H9 (cell line): ENCODE data around the gene ATP10B. TPM values are rescaled to one million over a fixed set of nuclear protein-coding genes. Genes with fewer than 3 reads are reported as not detected.

ENCODE experiments used
- DNase-seq: peaks from one replicate; pipeline ENCODE4 v3.0.0-alpha.2; 2017
- H2AFZ ChIP-seq: one replicate; pipeline ENCODE4 v1.6.1; 2013; ENCODE audit warnings: mild to moderate bottlenecking, low read length, control low read depth, moderate library complexity
- H2AK5ac ChIP-seq: 2 replicates; pipeline ENCODE4 v1.6.1; 2013; ENCODE audit warnings: low read length, control low read depth, mixed read lengths; ENCODE audit not compliant: insufficient read length
- H2BK120ac ChIP-seq: one replicate; pipeline ENCODE4 v1.6.1; 2013; ENCODE audit warnings: low read depth, mild to moderate bottlenecking, low read length, control low read depth, inconsistent platforms; ENCODE audit not compliant: poor library complexity, severe bottlenecking
- H2BK12ac ChIP-seq: 2 replicates; pipeline ENCODE4 v1.6.1; 2013; ENCODE audit warnings: low read length, control low read depth, mixed read lengths, low read depth; ENCODE audit not compliant: insufficient read length
- H2BK15ac ChIP-seq: 2 replicates; pipeline ENCODE4 v1.6.1; 2013; ENCODE audit warnings: low read depth, low read length, control low read depth
- H2BK20ac ChIP-seq: one replicate; pipeline ENCODE4 v1.6.1; 2013; ENCODE audit warnings: low read depth, mild to moderate bottlenecking, low read length, control low read depth, inconsistent platforms; ENCODE audit not compliant: poor library complexity, severe bottlenecking
- H2BK5ac ChIP-seq: 2 replicates; pipeline ENCODE4 v1.6.1; 2013; ENCODE audit warnings: low read length, control low read depth, mixed read lengths; ENCODE audit not compliant: insufficient read length
- H3K14ac ChIP-seq: 2 replicates; pipeline ENCODE4 v1.6.1; 2013; ENCODE audit warnings: low read length, control low read depth; ENCODE audit not compliant: insufficient read depth
- H3K18ac ChIP-seq: 2 replicates; pipeline ENCODE4 v1.6.1; 2013; ENCODE audit warnings: low read depth, mild to moderate bottlenecking, mixed read lengths, low read length, control low read depth; ENCODE audit not compliant: insufficient read length
- H3K23ac ChIP-seq: 2 replicates; pipeline ENCODE4 v1.6.1; 2013; ENCODE audit warnings: low read length, control low read depth, mixed read lengths, low read depth; ENCODE audit not compliant: insufficient read length
- H3K23me2 ChIP-seq: 2 replicates; pipeline ENCODE4 v1.6.1; 2013; ENCODE audit warnings: low read depth, mild to moderate bottlenecking, mixed read lengths, low read length, control low read depth; ENCODE audit not compliant: insufficient read length, poor library complexity, severe bottlenecking
- H3K27ac ChIP-seq: 2 replicates; pipeline ENCODE4 v1.5.1; 2013; ENCODE audit warnings: low read length, control low read depth, mixed read lengths, low read depth; ENCODE audit not compliant: insufficient read length
- H3K27me3 ChIP-seq: 2 replicates; pipeline ENCODE4 v1.6.1; 2013; ENCODE audit warnings: low read length, control low read depth, inconsistent platforms; ENCODE audit not compliant: insufficient read depth
- H3K4ac ChIP-seq: 2 replicates; pipeline ENCODE4 v1.6.1; 2013; ENCODE audit warnings: low read depth, mild to moderate bottlenecking, control low read depth, inconsistent platforms, low read length, moderate library complexity
- H3K4me1 ChIP-seq: 2 replicates; pipeline ENCODE4 v1.6.1; 2013; ENCODE audit warnings: low read length, control low read depth, inconsistent platforms; ENCODE audit not compliant: insufficient read depth
- H3K4me2 ChIP-seq: 2 replicates; pipeline ENCODE4 v1.6.1; 2013; ENCODE audit warnings: low read length, control low read depth, mixed read lengths; ENCODE audit not compliant: insufficient read length, insufficient read depth
- H3K56ac ChIP-seq: 2 replicates; pipeline ENCODE4 v1.6.1; 2013; ENCODE audit warnings: low read depth, mild to moderate bottlenecking, mixed read lengths, low read length, control low read depth; ENCODE audit not compliant: insufficient read length
- H3K79me1 ChIP-seq: 2 replicates; pipeline ENCODE4 v1.6.1; 2013; ENCODE audit warnings: low read depth, mild to moderate bottlenecking, moderate library complexity, low read length, control low read depth, inconsistent platforms; ENCODE audit not compliant: insufficient read depth, poor library complexity, severe bottlenecking
- H3K79me2 ChIP-seq: 2 replicates; pipeline ENCODE4 v1.6.1; 2013; ENCODE audit warnings: low read length, control low read depth, inconsistent platforms; ENCODE audit not compliant: insufficient read depth
- H3K9ac ChIP-seq: 2 replicates; pipeline ENCODE4 v1.6.1; 2013; ENCODE audit warnings: low read length, control low read depth, mixed read lengths; ENCODE audit not compliant: insufficient read length; ENCODE audit errors: extremely low read depth
- H3K9me3 ChIP-seq: one replicate; pipeline ENCODE4 v1.6.1; 2013; ENCODE audit warnings: low read depth, low read length, inconsistent platforms; ENCODE audit not compliant: control insufficient read depth
- H3T11ph ChIP-seq: one replicate; pipeline ENCODE4 v1.6.1; 2013; ENCODE audit warnings: mild to moderate bottlenecking, low read length, control low read depth, inconsistent platforms
- H4K20me1 ChIP-seq: one replicate; pipeline ENCODE4 v1.6.1; 2013; ENCODE audit not compliant: control insufficient read depth, insufficient read length, insufficient read depth
- H4K5ac ChIP-seq: 2 replicates; pipeline ENCODE4 v1.6.1; 2013; ENCODE audit warnings: low read depth, mild to moderate bottlenecking, mixed read lengths, low read length, control low read depth; ENCODE audit not compliant: insufficient read length
- H4K8ac ChIP-seq: replicated peaks from 2 replicates; pipeline ENCODE4 v1.6.1; 2013; ENCODE audit warnings: low read length, control low read depth, mixed read lengths, low read depth; ENCODE audit not compliant: insufficient read length
- H4K91ac ChIP-seq: 2 replicates; pipeline ENCODE4 v1.6.1; 2013; ENCODE audit warnings: low read depth, mild to moderate bottlenecking, moderate library complexity, mixed read lengths, low read length, control low read depth; ENCODE audit not compliant: insufficient read length
- H3K27ac Mint-ChIP-seq, 3 experiments: 2 replicates in 2 of 3; 3 replicates in 1 of 3; pipeline ENCODE4 v1.8.0; 2020 to 2021; ENCODE audit warnings: mixed read lengths in 3 of 3, mild to moderate bottlenecking in 1 of 3, moderate library complexity in 1 of 3
- H3K27me3 Mint-ChIP-seq: 2 replicates; pipeline ENCODE4 v1.8.0; 2021; ENCODE audit warnings: low read depth, mild to moderate bottlenecking, moderate library complexity, mixed read lengths
- H3K36me3 Mint-ChIP-seq, 3 experiments: 2 replicates in 2 of 3; 3 replicates in 1 of 3; pipeline ENCODE4 v1.8.0; 2020 to 2021; ENCODE audit warnings: low read depth in 3 of 3, mixed read lengths in 3 of 3; ENCODE audit not compliant: insufficient read depth in 1 of 3
- H3K4me1 Mint-ChIP-seq, 2 experiments: 2 replicates each; pipeline ENCODE4 v1.8.0; 2020; ENCODE audit warnings: mixed read lengths in 2 of 2
- H3K4me3 Mint-ChIP-seq, 2 experiments: 2 replicates in 1 of 2; 3 replicates in 1 of 2; pipeline ENCODE4 v1.8.0; 2020 to 2021; ENCODE audit warnings: mild to moderate bottlenecking in 2 of 2, mixed read lengths in 2 of 2, moderate library complexity in 1 of 2
- H3K9me3 Mint-ChIP-seq, 2 experiments: 2 replicates in 1 of 2; 3 replicates in 1 of 2; pipeline ENCODE4 v1.8.0; 2020; ENCODE audit warnings: mild to moderate bottlenecking in 2 of 2, mixed read lengths in 2 of 2, moderate library complexity in 1 of 2
- WGBS: extraction: QIAGEN DNeasy Blood & Tissue Kit; methylation state at CpG from one replicate; pipeline ENCODE4 v1.1.7; 2013; ENCODE audit warnings: missing lambda C conversion rate, low lambda C conversion rate, mixed read lengths; ENCODE audit not compliant: insufficient read length; ENCODE audit errors: extremely low coverage; 5-methylcytosine and 5-hydroxymethylcytosine counted together
- total RNA-seq: library from RNA; stranded (reverse); gene quantifications from 2 replicates; pipeline ENCODE4 v1.2.1, GENCODE V29; 2021
- TF ChIP-seq, protein P1 (sequence below): fragments of 200-600 bp; sonication (generic); conservative IDR thresholded peaks from 3 replicates; pipeline ENCODE4 v1.8.0; 2021; ENCODE audit warnings: antibody characterized with exemption, mild to moderate bottlenecking

Gene ATP10B
- total RNA-seq, 1 experiment from 2014 or later, result 0.42 TPM

DNA sequence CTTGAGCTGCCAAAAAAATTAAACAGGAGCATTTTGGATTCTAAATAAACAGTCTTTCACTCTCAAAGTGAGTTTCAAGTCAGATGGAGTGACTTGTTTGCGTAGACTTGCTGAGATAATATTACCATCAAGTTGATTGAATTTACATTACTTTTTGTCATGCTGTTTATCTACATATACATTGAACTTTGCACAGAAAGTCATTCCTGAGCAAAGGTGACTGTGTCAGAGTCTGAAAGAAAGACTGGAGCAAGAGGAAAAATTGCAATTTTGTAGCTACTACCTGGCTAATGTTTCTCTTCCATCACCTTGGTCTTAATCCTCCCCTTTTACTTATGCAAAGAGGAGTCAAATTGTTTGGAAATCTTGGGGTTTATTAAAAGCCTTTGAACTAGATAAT lies 251.0 kb downstream of the ATP10B start:
- H3K4me3 Mint-ChIP-seq, result no peak overlapping the region
- no peaks in the 10 kb centered on the region for H3K79me1 ChIP-seq
- no peak overlapping the region for H3K9ac ChIP-seq
- no peaks in the 10 kb centered on the region for H3K4me1 ChIP-seq
- H3K18ac ChIP-seq, result no peak overlapping the region
- no peaks in the 10 kb centered on the region for H3K9me3 Mint-ChIP-seq
- H4K91ac ChIP-seq, result no peak overlapping the region
- no peaks in the 10 kb centered on the region for H3K27me3 ChIP-seq
- no peak overlapping the region for H3K4ac ChIP-seq
- no peaks in the 10 kb centered on the region for H3K79me2 ChIP-seq
- TF ChIP-seq, protein P1, sequence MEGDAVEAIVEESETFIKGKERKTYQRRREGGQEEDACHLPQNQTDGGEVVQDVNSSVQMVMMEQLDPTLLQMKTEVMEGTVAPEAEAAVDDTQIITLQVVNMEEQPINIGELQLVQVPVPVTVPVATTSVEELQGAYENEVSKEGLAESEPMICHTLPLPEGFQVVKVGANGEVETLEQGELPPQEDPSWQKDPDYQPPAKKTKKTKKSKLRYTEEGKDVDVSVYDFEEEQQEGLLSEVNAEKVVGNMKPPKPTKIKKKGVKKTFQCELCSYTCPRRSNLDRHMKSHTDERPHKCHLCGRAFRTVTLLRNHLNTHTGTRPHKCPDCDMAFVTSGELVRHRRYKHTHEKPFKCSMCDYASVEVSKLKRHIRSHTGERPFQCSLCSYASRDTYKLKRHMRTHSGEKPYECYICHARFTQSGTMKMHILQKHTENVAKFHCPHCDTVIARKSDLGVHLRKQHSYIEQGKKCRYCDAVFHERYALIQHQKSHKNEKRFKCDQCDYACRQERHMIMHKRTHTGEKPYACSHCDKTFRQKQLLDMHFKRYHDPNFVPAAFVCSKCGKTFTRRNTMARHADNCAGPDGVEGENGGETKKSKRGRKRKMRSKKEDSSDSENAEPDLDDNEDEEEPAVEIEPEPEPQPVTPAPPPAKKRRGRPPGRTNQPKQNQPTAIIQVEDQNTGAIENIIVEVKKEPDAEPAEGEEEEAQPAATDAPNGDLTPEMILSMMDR, result no peak
- H3K56ac ChIP-seq, result no peak overlapping the region
- no peak overlapping the region for H2BK120ac ChIP-seq
- WGBS, result no CpG with 5 or more reads among the region's 1 CpG
- H3K14ac ChIP-seq, result no peak overlapping the region
- H3K4me2 ChIP-seq, result no peak overlapping the region
- H3K27ac ChIP-seq, result no peak overlapping the region
- H2BK12ac ChIP-seq, result no peak overlapping the region
- H3K36me3 Mint-ChIP-seq, result no peaks in the 10 kb centered on the region
- no peak overlapping the region for H2BK20ac ChIP-seq
- H3T11ph ChIP-seq, result no peak overlapping the region
- no peak overlapping the region for H2AFZ ChIP-seq
- no peaks in the 10 kb centered on the region for H3K9me3 ChIP-seq
- no peak overlapping the region for H2BK15ac ChIP-seq
- no peak overlapping the region for H3K23ac ChIP-seq
- H3K4me1 Mint-ChIP-seq, result peaks cover 5 to 7% of the 10 kb centered on the region in 2 experiments; a peak in 3 of 4 replicates
- peaks cover 1% of the 10 kb centered on the region; the same call in 1 of the 2 replicates for H3K27me3 Mint-ChIP-seq
- H3K27ac Mint-ChIP-seq, result no peak overlapping the region
- no peak overlapping the region for H4K5ac ChIP-seq
- H2BK5ac ChIP-seq, result no peak overlapping the region
- H4K20me1 ChIP-seq, result no peaks in the 10 kb centered on the region
- no peak overlapping the region for H4K8ac ChIP-seq
- no peak for DNase-seq
- no peak overlapping the region for H2AK5ac ChIP-seq
- no peaks in the 10 kb centered on the region for H3K23me2 ChIP-seq
